Right kidney (tissue), 1 donor: ENCODE data around the gene NBEA.

Source experiments
- DNase-seq: peaks from one replicate; pipeline ENCODE4 v3.0.0-alpha.2; 2016

Gene NBEA

DNA sequence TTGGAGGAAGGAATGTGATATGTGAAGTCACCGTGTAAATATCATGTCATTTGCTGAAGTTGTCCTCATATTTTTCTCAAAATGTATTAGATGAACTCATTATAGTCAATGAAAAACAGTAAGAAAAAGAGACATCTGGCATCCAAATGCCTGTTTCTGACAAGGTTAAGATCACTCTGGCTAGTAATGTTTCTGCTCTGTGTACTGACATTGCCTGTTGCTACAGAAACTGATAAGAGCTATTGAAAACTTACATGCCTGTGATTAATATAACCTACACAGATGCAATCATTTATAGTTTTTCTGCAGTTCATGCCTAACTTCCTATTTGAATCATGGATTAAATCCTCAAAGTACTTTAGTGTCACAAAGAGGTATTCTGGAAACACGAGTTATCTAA is 249.8 kb downstream of the NBEA start:
- no peak for DNase-seq

DNA sequence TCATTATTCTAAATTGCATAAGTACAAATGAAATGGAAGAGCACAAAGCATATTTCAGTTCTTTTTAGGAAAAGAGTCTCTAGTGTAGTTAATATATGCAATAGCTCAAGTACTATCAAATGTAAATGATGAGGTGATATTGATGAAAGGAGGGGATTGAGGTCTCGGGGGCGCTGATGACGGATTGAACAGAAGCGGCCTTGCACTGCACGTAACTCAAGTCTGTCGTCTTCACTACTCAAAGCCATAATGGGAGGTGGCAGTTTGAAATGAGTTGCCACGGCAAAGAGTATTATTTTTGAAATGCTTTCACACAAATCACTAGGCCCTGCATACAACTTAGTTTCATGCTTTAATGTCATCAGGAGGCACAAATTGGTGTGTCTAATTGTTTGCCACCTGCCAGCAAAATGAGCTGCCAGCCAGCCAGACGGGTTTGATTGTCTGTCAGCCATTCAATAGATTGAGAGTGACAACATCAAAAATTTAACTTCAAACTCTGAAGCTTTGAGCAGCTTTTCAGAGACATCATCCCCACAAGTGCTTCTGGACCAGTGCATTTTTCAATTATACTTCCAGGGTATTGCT is 256.6 kb downstream of the NBEA start:
- DNase-seq = no peak

DNA sequence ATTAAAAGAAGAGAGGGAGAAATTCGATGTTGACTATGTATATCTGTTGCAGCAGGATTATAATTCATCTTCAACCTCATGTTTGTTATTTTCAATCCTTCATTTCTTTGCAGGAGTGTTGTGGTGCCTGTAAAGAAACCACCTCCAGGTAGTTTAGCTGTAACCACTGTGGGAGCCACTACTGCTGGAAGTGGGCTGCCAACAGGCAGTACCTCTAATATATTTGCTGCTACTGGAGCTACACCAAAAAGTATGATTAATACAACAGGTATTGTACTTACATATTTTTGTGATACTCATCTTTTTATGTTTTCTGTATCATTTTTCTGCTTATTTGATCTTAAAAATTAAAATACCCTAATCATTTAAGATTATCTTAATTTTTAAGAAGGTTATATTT is 266.5 kb downstream of the NBEA start:
- no peak for DNase-seq

DNA sequence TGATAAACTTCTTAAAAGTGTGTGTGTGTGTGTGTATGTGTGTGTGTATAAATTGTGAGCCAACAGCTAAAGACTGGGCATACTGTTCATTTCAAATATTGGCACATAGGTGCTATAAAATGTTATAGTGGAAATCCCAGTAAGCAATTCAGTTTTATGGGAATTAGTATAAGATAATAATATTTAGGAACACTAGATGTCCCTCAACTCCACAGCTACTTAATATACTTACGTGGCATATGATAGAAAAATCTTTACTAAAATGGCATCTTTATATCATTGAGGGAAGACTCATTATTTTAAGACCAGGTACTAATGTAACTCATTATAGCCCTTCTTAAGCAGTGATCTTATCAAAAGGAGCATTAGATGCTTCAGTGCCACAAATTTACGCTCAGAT is 268.2 kb downstream of the NBEA start:
- no peak for DNase-seq

DNA sequence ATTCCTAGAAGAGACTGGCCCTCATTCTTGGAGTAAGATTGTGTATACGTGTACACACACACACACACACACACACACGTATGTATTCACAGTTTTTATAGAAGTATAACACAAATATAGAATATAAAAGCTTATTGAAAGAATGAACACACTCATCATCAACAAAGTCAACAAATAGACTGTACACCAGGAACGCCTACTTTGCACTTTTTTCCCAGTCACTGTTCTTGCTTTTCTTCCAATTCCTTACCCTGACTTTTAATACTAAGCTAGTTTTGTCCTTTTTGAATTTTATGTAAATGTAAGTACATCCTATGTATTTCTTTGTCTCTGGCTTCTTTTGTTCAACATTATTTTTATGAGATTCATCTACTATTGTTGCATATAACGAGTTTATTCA is 269.9 kb downstream of the NBEA start:
- no peak for DNase-seq

DNA sequence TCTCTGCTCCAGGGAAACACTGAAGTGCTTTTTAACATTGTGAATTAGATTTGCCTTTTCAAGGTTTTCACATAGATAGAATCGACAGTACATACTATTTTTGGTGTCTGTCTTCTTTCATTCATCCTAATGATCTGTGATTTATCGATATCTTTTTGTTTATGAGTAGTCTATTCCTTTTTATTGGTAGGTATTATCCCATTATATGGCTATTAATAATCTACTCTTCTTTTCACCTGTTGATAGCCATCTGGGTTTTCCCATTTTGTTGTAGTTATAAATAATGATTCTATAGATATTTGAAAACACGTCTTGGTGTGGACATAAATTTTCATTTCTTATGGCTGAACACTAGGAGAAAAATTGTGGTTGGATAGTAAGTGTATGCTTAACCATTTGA is 271.8 kb downstream of the NBEA start:
- no peak for DNase-seq

DNA sequence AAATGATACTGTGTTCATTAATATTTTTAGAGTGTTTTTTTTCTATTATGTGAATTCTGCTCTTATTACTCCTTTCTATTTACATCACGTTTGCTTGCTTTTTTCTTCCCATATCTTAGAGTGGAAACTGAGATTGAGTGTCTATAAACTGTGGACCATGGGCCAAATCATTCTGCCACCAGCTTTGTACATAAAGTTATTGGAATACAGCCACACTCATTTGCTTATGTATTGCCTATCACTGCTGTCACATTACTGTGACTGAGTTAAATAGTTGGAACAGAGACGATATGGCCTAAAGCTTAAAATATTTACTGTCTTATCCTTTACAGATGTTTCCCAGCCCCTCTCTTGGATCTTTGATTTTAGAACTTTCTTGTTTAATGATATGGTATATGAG is 274.1 kb downstream of the NBEA start:
- no peak for DNase-seq

DNA sequence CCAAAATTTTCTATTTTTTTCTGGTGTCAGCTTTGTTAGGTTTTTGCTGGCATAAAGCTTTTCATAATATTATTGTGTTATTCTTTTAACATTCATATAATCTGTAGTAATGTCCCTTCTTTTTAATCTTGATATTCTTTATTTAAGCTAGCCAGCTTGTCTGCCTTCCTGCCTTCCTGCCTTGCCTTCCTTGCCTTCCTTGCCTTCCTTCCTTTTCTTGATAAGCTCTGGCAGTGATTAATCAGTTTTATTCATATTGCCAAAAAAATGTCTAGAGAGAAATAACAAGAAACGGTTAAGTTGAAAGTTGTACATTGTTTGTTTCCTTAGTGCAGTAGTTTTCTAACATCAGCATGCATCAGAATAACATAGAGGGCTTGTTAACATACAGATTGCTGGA is 277.0 kb downstream of the NBEA start:
- DNase-seq = no peak

DNA sequence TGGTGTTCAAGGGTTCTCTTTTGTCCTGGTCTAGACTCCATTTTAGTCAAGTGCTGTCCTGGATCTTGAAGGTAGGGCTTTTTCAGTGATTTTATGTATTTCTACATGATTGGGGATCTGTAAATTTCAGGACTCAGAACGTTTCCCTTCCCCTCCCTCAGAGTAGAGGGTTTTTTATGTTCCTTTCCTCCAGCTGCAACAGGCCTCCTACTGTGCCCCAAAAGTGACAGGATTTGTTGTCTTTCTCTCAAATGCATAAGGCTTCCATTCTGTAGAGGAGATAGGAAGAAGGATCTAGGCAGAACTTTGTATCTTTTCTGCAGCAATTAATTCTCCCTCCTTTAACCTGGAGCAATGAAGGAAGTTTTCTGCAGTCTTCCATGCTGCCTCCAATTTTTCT is 283.1 kb downstream of the NBEA start:
- no peak for DNase-seq

DNA sequence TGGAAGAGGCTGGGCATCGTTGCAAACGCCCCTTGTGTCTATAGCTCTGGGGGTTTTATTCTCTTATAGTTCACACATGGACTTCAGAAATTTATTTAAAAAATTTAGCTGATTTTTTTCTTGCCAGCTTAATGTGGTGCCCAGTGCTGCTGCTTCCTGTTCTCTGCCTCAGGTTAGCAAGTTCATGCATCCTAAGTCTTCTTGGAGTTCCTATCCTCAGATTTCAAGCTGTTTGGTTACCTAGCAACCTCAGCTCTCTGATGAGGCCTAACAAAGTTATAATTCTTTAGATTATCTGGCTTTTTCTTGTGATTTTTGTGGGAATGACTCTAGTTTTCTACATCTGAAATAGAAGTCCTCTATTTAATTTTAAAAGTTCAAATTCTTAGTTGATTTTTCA is 283.5 kb downstream of the NBEA start:
- no peak for DNase-seq

DNA sequence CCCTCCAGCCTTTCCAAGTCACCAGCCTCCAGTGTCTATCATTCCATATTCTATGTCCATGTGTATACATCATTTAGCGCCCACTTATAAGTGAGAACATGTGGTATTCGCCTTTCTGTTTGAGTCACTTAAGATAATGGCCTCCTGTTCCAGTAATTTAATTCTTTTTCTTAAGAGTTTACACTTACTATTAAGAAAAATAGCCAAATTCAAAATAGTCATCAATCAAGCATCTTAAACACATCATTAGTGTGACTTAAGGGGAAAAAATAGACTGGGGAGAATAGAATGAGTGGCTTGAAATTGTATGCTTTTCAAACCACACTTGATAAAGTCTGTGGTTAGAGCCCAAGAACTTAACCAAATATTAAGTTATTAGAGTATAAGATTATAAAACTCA is 286.5 kb downstream of the NBEA start:
- no peak for DNase-seq

DNA sequence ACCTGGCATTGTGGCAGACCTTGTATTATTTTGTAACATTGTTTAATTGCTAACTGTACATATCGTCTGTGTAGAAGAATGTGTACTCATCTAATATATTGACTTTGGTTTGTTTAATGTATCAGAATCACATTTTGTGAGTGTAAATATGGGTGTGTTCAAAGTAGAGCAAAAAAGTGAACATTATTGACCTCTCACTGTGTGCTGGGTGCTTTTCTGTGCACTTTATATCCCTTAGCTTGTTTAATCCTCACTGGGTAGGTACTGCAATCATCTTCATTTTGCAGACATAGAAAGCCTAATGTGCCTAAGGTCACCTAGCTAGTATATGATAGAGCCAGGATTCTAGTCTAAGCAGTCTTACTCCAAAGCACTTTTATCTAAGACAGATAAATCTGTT is 289.4 kb downstream of the NBEA start:
- no peak for DNase-seq

DNA sequence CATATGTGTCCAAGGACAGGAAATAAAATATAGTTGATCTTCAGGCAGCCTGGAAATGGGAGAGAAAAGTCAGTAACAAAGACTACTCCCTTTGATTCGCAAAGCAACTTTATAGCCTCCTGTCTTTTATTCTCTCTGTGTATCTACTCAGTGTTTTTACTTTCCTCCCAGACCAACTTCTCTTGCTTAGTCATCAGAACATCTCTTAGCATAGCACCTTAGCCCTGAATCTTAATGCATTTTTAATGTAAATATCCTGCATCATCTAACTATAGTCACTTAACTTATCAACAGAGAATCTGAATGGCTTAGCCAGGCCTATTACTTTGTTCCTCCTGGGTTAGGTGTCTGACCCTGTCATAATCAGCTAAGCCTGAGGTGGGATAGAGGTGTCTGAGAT is 296.2 kb downstream of the NBEA start:
- no peak for DNase-seq

DNA sequence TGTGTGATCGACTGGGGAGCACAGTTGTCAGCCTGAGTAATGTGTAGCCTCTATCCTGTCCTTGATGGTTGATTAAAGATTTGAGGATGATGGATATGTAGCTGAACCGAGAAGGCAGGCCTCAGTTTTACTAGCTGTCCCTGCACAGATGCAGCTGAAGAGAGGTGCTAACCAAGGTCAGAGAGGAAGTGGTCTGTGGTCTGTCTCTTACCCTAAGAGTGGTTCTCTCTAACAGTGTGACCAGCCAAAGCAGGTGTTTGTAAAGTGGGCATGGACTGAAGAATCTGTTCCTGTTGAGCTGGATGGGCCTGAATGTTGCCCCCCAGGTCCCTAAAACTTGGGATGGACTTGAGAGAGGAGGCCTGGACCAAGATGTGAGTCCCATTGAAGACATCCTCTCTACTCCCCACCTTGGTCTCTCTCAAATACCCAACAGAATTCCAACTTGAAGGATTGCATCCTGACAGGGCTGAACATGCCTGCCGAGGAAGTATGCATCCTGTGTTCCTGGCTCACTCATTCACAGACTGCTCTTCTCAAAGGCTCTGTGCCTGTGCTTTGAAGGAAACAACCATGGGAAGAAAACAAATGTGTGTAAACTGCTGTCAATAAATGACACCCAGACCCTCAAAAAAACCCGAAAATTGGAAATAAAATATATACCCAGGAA is 310.6 kb downstream of the NBEA start:
- DNase-seq = no peak

DNA sequence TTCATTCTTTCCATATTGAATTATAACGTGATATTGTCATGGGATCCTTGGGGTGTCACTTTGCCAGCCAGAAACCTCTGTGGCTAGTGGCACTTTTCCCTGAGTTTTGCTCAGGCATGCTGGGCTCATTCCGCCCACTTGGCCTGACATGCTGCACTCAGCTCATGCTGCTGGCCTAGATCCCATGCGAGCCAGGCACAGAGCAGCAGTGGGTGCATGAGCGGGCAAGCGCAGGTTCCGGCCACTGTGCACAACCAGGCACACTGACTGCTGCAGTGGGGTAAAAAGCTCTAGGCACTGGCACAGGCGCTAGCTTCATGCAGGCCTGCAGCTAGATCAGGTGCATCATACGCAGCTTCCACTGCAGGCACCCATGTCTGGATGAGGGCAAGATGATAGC is 313.2 kb downstream of the NBEA start:
- DNase-seq = no peak

DNA sequence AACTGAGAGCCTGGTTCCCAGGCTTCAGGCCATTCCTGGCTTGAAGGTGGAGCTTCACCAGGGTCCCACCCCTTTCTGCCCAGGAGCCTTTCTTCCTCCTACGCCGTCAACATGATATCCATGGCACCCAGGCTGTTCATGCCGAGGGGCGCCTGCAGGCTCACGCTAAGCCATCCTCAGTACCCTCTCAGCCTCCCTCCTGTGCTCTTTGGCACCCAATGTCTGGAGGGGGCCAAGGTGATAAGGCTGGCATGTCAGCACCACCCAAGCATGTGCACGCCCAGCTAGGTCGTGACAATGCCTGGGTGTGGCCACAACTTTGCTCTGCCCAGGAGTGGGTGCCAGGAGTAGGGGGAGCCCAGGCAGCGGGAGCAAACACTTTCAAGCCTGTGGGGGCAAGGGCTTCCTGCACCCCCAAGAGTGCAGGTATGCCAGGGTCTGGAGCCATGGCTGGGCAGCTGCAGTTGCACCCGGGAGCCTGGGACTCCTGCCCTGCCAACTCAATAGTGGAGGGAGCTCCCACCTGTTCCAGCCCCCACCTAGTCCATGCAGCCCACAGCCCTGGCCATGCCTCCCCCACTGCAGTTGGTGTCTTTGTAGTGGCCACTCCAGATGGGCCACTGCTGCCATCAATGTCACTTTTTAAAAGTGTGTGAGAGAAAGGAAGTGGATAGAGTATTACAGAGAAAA is 314.5 kb downstream of the NBEA start:
- DNase-seq = no peak

DNA sequence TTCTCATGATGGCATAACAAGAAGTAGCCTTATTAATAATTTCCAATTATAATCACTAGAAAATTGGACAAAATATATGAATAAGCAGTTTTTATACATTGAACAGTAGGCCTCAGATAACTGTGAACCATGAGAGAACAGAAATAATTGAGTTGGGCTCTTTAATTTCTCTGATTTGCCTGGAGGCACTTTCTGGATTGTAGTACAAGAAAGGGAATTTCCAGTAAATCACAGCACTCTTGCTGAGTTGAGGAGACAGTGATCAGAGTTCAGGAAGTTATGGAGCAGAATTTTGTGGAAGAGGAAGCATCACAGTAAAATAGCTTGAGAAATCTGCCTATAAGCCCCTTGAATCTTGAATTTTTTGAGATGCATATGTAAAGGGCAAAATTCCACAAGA is 318.2 kb downstream of the NBEA start:
- no peak for DNase-seq

DNA sequence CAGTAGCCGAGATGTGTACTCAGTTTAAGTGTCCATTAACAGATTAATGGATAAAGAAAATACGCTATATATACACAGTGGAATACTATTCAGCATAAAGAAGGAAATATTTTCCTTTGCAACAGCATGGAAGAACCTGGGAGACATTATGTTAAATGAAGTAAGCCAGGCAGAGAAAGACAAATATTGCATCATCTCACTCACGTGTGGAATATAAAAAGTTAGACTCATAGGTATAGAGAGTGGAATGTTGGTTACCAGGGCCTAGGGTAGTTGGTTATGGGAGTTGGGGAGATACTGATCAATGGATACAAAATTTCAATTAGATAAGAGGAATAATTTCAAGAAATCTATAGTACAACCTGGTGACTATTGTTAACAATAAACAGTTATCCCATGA is 324.3 kb downstream of the NBEA start:
- DNase-seq = no peak

DNA sequence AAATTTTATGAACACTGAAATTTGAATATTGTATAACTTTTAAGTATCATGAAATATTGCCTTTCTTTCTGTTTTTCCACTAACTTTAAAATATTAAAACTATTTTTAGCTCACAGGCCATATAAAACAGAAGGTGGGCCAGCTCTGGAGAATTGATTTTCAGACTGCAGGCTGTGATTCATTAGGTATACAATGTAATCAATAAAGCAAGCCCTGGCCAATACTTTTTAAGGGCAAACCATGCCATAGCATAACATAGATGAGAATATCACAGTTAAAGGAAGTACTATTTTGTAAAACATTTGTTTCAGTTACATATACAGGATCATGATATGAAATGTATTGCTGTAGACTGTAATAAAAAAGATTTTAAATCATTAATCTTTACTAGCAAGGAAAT is 336.8 kb downstream of the NBEA start:
- no peak for DNase-seq

DNA sequence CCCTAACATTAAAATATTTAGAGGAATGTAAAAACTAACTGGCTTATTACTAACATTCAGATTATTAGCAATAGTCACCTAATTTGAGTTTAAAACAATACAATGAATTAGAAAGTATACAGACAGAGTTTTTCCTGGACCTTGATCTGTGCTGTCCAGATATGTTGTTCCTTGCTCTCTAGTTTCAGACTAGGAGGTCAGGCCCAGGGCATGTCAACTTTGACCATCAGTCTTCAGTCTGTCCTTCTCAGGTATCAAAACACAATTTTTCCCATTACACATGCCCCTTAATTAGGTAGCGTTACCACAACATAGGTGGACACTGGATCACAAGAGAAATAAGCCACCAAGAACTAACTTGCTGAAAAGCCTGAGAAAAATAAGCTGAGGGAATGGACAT is 337.4 kb downstream of the NBEA start:
- no peak for DNase-seq

DNA sequence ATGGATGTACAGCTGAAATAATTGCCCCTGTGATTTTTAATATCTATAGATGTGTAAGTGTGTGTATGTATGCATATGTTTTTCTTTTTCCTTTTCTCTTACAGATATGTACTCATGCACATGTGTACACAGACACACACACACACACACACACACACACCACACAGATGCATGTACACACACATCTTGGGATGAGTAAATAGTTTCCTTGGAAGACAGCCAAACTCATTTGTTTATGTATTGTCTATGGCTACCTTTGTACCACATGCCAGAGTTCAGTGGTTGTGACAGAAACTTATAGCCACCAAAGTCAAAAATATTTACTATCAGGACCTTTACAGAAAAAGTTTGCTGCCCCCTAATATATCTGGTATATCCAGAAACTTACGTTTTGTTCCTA is 341.8 kb downstream of the NBEA start:
- no peak for DNase-seq

DNA sequence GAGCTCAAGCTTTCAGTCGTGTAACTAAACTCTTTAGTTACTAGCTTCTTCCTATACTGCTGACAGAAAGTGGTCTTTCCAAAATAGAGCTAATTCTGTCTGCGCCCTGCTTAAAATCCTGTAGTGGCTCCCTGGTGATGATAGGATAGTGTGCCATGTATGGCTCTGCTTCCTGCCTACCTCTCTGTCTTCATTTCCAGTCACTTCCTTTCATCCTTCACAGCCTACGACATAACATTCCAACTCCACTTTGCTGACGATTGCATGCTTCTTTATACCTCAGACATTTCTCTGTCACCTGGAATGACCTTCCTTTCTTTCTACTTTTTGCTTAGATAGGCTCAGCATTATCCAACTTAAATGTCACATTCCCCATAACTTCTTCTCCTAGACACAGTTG is 343.6 kb downstream of the NBEA start:
- no peak for DNase-seq

DNA sequence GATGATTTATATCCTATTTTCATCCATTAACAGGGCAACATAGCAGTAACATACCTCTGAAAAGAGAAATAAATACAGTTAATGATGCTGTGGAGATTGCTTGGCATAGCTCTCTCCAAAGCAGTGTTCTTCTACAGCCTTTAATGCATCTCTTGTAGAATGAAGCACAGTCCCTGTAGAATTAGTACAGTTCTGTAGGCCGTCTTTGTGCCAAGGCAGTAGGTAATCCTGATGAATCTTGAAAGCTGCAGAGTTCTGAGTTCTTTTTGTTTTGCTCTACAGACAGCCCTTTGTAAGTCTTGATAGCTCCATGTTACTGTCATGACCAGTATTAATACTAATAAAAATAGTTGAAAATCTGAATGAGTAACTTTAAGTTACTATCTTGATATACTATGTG is 350.3 kb downstream of the NBEA start:
- DNase-seq = no peak

DNA sequence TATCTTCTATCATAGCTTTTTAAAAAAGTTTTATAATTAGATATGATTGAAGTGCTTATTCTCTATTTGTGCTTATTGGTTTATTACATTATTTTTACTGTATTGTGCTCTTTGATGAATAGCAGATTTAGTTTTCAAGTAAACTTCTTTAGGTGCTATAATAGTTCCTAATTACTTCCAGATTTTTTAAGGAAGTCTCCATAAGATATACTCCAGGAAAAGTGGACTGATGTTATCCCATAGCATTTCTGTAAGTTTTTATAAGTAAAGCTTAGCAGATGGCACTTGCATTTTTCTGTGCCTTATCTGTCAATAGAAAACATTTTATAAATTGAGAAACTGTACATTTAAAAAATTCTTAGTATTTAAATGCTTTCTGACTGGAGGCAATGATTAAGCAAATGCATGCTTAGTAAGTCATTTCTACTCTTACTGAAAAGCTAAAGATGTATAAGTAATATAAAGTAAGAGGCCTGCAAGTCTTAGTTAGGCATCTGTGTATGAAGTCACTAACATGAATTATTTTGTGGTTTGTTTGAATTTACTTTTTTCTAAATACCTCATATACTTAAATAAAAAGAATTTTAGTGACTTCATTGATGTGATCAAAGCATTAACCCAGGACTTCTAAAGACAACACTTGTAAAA is 351.6 kb downstream of the NBEA start:
- no peak for DNase-seq
